Smooth muscle cell (in vitro differentiated cells): ENCODE results near the gene KIAA1549. TPM values are rescaled to one million over a fixed set of nuclear protein-coding genes. Genes with fewer than 3 reads are reported as not detected.

Experiments used
- DNase-seq: peaks from one replicate; lab custom pipeline; 2025; ENCODE audit not compliant: unreplicated experiment; lab: John Stamatoyannopoulos, UW
- H2AFZ ChIP-seq: fragments of 200-600 bp; sonication (generic); 2 replicates; pipeline ENCODE4 v1.6.0; 2016; ENCODE audit warnings: antibody characterized with exemption, low read depth, mild to moderate bottlenecking
- H3F3A ChIP-seq: fragments of 200-600 bp; sonication (generic); 2 replicates; pipeline ENCODE4 v1.6.0; 2017; ENCODE audit warnings: antibody characterized with exemption, low read depth
- H3K27ac ChIP-seq: fragments of 200-600 bp; sonication (generic); 2 replicates; pipeline ENCODE4 v1.5.1; 2016; ENCODE audit warnings: low read depth, mild to moderate bottlenecking
- H3K27me3 ChIP-seq: fragments of 200-600 bp; sonication (generic); 2 replicates; pipeline ENCODE4 v1.6.1; 2016; ENCODE audit warnings: low read depth, mild to moderate bottlenecking
- H3K36me3 ChIP-seq: fragments of 200-600 bp; sonication (generic); 2 replicates; pipeline ENCODE4 v1.5.1; 2016; ENCODE audit warnings: low read depth
- H3K4me1 ChIP-seq: fragments of 200-600 bp; sonication (generic); 2 replicates; pipeline ENCODE4 v1.5.1; 2016; ENCODE audit warnings: low read depth
- H3K4me2 ChIP-seq: fragments of 200-600 bp; sonication (generic); 2 replicates; pipeline ENCODE4 v1.6.0; 2016; ENCODE audit warnings: mild to moderate bottlenecking
- H3K4me3 ChIP-seq: fragments of 200-600 bp; sonication (generic); 2 replicates; pipeline ENCODE4 v1.5.1; 2016; ENCODE audit warnings: mild to moderate bottlenecking
- H3K79me2 ChIP-seq: fragments of 200-600 bp; sonication (generic); 2 replicates; pipeline ENCODE4 v1.6.0; 2016; ENCODE audit warnings: low read depth, mild to moderate bottlenecking
- H3K9ac ChIP-seq: fragments of 200-600 bp; sonication (generic); 2 replicates; pipeline ENCODE4 v1.6.0; 2016; ENCODE audit warnings: low read depth
- H3K9me3 ChIP-seq: fragments of 200-600 bp; sonication (generic); replicated peaks from 2 replicates; pipeline ENCODE4 v1.5.1; 2016; ENCODE audit warnings: low read depth
- H4K20me1 ChIP-seq: fragments of 200-600 bp; sonication (generic); 2 replicates; pipeline ENCODE4 v1.6.0; 2016; ENCODE audit warnings: low read depth
- CTCF ChIP-seq: fragments of 200-600 bp; sonication (generic); IDR thresholded peaks from 2 replicates; pipeline ENCODE4 v1.5.1; 2017; ENCODE audit warnings: borderline replicate concordance, mild to moderate bottlenecking, antibody characterized with exemption; ENCODE audit not compliant: insufficient read depth, poor library complexity, severe bottlenecking
- WGBS: methylation state at CpG from one replicate; pipeline ENCODE4 v1.1.7; 2016; ENCODE audit warnings: low lambda C conversion rate; 5-methylcytosine and 5-hydroxymethylcytosine counted together
- polyA plus RNA-seq: library from polyadenylated mRNA; unstranded; fragments of >200 nt; fragmentation: Nextera tagmentation; extraction: Ambion mirVana; gene quantifications from 2 replicates; pipeline ENCODE4 v1.2.1, GENCODE V29; 2016
- total RNA-seq: library from RNA; depleted of rRNA; stranded (reverse); fragments of >200 nt; gene quantifications from 2 replicates; pipeline ENCODE4 v1.2.3, GENCODE V29; 2014

KIAA1549 gene
- total and polyA plus RNA-seq, 2 experiments from 2014 or later = 4.1 to 7.1 TPM

DNA sequence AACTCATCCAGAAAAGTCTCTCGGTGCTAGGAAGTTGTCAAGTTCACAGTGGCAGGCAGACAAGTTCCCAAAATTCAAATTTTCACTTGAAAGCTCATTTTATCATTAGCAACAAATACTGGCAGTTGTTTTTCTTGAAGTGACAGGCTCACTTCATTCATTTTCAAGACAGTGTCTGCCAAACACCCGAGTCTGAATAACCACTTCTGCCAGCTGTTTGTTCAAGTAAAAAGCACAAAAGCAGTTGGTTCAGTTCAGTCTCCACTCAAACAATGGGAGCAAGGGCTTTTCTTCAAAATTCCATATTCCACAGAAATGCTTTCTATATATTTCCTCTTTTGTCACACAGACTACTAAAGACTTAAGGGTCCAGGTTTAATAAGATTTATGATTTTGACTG, 135.5 kb downstream of the KIAA1549 start:
- peaks cover 4% of the 10 kb centered on the region for H3F3A ChIP-seq
- H3K4me1 ChIP-seq = peaks cover 4% of the 10 kb centered on the region
- H3K27ac ChIP-seq = no peak overlapping the region
- TF ChIP-seq CTCF = no peak
- no peak overlapping the region for H3K4me3 ChIP-seq
- H3K9me3 ChIP-seq = no peaks in the 10 kb centered on the region
- H3K9ac ChIP-seq = no peak overlapping the region
- H3K36me3 ChIP-seq = peaks cover 3% of the 10 kb centered on the region
- H3K27me3 ChIP-seq = no peaks in the 10 kb centered on the region
- H4K20me1 ChIP-seq = no peaks in the 10 kb centered on the region
- DNase-seq = no peak
- no peak overlapping the region for H2AFZ ChIP-seq
- no peak overlapping the region for H3K4me2 ChIP-seq
- WGBS = 50% methylated on average over 2 of the region's 2 CpGs
- no peaks in the 10 kb centered on the region for H3K79me2 ChIP-seq

GRCh38 chr7:138843632-138844580, 137.3 kb downstream of the KIAA1549 start:
- Histone ChIP-seq H3K27me3 (no peaks in the 10 kb centered on the region), H3K36me3 (no peaks in the 10 kb centered on the region), H3K9me3 (no peaks in the 10 kb centered on the region), H3K79me2 (no peaks in the 10 kb centered on the region), H3K4me3 (no peak overlapping the region), H2AFZ (no peak overlapping the region), H3K27ac (no peak overlapping the region), H3K9ac (no peak overlapping the region), H3F3A (peaks cover 4% of the 10 kb centered on the region), H4K20me1 (no peaks in the 10 kb centered on the region), H3K4me2 (no peak overlapping the region), H3K4me1 (peaks cover 4% of the 10 kb centered on the region)
- 92% methylated on average over 20 of the region's 20 CpGs for WGBS
- no peak for DNase-seq
- TF ChIP-seq CTCF = no peak

- H3K27me3 ChIP-seq = no peaks in the 10 kb centered on the region
- H3K27ac ChIP-seq = peak overlapping the region; percentile 62
- H4K20me1 ChIP-seq = no peaks in the 10 kb centered on the region
- no peak for TF ChIP-seq CTCF
- H3K4me1 ChIP-seq = peaks cover 4% of the 10 kb centered on the region
- no peak overlapping the region for H3K9ac ChIP-seq
- H3K9me3 ChIP-seq = no peaks in the 10 kb centered on the region
- H3F3A ChIP-seq = peaks cover 4% of the 10 kb centered on the region
- peak; percentile 4 for DNase-seq
- no peak overlapping the region for H2AFZ ChIP-seq
- H3K79me2 ChIP-seq = no peaks in the 10 kb centered on the region
- H3K4me2 ChIP-seq = peak overlapping the region; percentile 75
- 54% methylated on average over 12 of the region's 12 CpGs for WGBS
- H3K4me3 ChIP-seq = no peak overlapping the region
- H3K36me3 ChIP-seq = no peaks in the 10 kb centered on the region
Observed at GRCh38 chr7:138842111-138842510, 139.1 kb downstream of the KIAA1549 start.

GRCh38 chr7:138838166-138838565, 143.0 kb downstream of the KIAA1549 start:
- no peak overlapping the region for H3K4me3 ChIP-seq
- H3K4me1 ChIP-seq = peaks cover 4% of the 10 kb centered on the region
- H3K9me3 ChIP-seq = no peaks in the 10 kb centered on the region
- no peak for TF ChIP-seq CTCF
- H3K27me3 ChIP-seq = no peaks in the 10 kb centered on the region
- H3K4me2 ChIP-seq = no peak overlapping the region
- no peak overlapping the region for H3K9ac ChIP-seq
- no peak overlapping the region for H3K27ac ChIP-seq
- no peaks in the 10 kb centered on the region for H4K20me1 ChIP-seq
- no peaks in the 10 kb centered on the region for H3K79me2 ChIP-seq
- 96% methylated on average over 9 of the region's 9 CpGs for WGBS
- no peaks in the 10 kb centered on the region for H3K36me3 ChIP-seq
- peaks cover 4% of the 10 kb centered on the region for H3F3A ChIP-seq
- DNase-seq = no peak
- H2AFZ ChIP-seq = no peak overlapping the region
